Lower lobe of right lung (tissue), 2 donors: ENCODE data around the gene LEPR. TPM values are rescaled to one million over a fixed set of nuclear protein-coding genes. Genes with fewer than 3 reads are reported as not detected.
A peak's percentile ranks its signal among the peaks of the same experiment; 100 is the strongest.

Experiments
- ATAC-seq, 2 donors: fragments of 200-7000 bp; cut with Tn5 transposase; one replicate each; pipeline ENCODE4 v1.9.1; 2020 to 2022; ENCODE audit warnings: mild to moderate bottlenecking in 2 of 2, moderate library complexity in 2 of 2
- DNase-seq: peaks from one replicate; pipeline ENCODE4 v3.0.0-alpha.2; 2020
- H3K27ac ChIP-seq: fragments of 200-600 bp; one replicate; pipeline ENCODE4 v1.8.0; 2022
- H3K27me3 ChIP-seq: fragments of 200-600 bp; one replicate; pipeline ENCODE4 v1.8.0; 2022; ENCODE audit warnings: low read depth
- H3K36me3 ChIP-seq: fragments of 200-600 bp; one replicate; pipeline ENCODE4 v1.8.0; 2022; ENCODE audit warnings: mild to moderate bottlenecking
- H3K4me1 ChIP-seq: fragments of 200-600 bp; one replicate; pipeline ENCODE4 v1.8.0; 2022
- H3K4me3 ChIP-seq: fragments of 200-600 bp; one replicate; pipeline ENCODE4 v1.8.0; 2022; ENCODE audit warnings: mild to moderate bottlenecking
- H3K9me3 ChIP-seq: fragments of 200-600 bp; one replicate; pipeline ENCODE4 v1.8.0; 2022
- intact Hi-C: fragments of 100-400 bp; cut with DNase I; formaldehyde crosslinking; loops from one replicate; pipeline ENCODE4 v1.11.0; 2022
- total RNA-seq: library from RNA; stranded (reverse); fragmentation: NEBNext Ultra II Directional; extraction: Animal tissue kit (Norgen Biotek cat#: 25700); gene quantifications from one replicate; pipeline ENCODE4 v1.2.1, GENCODE V29; 2021
- TF ChIP-seq, protein P1 (sequence below): fragments of 200-600 bp; IDR thresholded peaks from one replicate; pipeline ENCODE4 v1.8.0; 2022; ENCODE audit warnings: antibody characterized with exemption, mild to moderate bottlenecking
- donor health status: DM: no; HTN: yes; CAD: no; lungs with severe emphysema.

The LEPR gene
- total RNA-seq, 1 donor from 2014 or later, result 27.7 TPM

GRCh38 chr1:65393928-65394327 is 26.5 kb upstream of the LEPR start:
- intact Hi-C loops, result no loop called here
- Histone ChIP-seq H3K27me3 (no peaks in the 10 kb centered on the region), H3K4me3 (no peak overlapping the region), H3K36me3 (peaks cover 4% of the 10 kb centered on the region), H3K27ac (no peak overlapping the region), H3K4me1 (no peaks in the 10 kb centered on the region), H3K9me3 (no peaks in the 10 kb centered on the region)
- no peak for ATAC-seq
- DNase-seq, result no peak
- TF ChIP-seq, protein P1, sequence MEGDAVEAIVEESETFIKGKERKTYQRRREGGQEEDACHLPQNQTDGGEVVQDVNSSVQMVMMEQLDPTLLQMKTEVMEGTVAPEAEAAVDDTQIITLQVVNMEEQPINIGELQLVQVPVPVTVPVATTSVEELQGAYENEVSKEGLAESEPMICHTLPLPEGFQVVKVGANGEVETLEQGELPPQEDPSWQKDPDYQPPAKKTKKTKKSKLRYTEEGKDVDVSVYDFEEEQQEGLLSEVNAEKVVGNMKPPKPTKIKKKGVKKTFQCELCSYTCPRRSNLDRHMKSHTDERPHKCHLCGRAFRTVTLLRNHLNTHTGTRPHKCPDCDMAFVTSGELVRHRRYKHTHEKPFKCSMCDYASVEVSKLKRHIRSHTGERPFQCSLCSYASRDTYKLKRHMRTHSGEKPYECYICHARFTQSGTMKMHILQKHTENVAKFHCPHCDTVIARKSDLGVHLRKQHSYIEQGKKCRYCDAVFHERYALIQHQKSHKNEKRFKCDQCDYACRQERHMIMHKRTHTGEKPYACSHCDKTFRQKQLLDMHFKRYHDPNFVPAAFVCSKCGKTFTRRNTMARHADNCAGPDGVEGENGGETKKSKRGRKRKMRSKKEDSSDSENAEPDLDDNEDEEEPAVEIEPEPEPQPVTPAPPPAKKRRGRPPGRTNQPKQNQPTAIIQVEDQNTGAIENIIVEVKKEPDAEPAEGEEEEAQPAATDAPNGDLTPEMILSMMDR, result no peak

DNA sequence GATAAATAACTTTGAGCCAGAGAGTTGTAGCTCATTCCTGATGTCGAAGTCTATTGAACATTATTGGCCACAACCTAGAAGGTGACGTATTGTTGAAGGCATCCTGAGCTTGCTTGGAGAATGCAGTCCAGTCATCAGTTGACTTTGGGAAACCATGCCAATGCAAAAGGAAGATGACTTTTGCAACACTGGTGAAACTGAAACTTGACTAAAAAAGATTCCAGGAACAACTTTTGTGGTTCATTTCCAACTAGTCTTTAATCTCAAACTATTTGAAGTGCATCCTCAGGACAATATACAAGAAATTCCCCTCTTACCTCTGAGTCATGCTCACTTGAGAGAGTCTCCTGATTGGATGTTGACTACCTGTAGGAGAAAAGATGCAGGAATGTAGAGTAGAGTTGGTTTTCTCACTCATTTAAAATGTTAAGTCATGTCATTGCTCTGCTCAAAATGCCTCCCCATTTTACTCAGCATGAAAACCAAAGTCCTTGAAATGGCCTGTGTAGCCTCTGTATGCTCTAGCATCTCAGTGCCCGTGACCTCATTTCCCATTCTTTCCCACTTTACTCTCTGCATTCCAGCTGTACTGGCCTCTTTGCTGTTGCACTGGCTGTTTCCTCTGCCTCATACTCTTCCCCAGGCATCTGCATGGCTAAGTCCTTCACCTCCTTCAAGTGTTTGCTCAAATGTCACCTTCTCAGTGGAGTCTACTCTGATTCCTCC is 24.4 kb upstream of the LEPR start:
- Histone ChIP-seq H3K9me3 (no peaks in the 10 kb centered on the region), H3K4me3 (no peak overlapping the region), H3K36me3 (no peaks in the 10 kb centered on the region), H3K27me3 (no peaks in the 10 kb centered on the region), H3K27ac (no peak overlapping the region), H3K4me1 (no peaks in the 10 kb centered on the region)
- intact Hi-C loops, result no loop called here
- DNase-seq, result no peak
- peak; percentile 83 for ATAC-seq
- TF ChIP-seq, protein P1, result no peak

DNA sequence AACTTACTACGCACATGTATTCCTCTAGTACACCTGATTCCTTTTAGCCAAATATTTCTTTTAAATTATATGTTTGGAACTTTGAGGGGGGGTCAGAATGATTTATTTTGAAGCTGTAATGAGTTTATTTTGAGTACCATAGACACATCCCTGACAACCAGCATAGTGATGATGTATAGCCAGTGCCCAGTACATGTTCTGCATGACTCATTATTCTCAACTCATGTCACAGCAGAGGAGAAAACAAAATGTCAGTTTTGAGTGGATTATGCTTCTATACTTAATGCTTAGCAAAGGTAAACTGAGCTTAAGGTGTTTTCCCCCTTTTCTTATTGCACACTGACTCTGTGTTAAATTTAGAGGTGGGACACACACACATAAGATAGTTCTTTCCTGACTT is 22.4 kb upstream of the LEPR start:
- Histone ChIP-seq H3K9me3 (no peaks in the 10 kb centered on the region), H3K27ac (no peak overlapping the region), H3K27me3 (no peaks in the 10 kb centered on the region), H3K4me1 (no peaks in the 10 kb centered on the region), H3K4me3 (no peak overlapping the region), H3K36me3 (no peaks in the 10 kb centered on the region)
- intact Hi-C loops, result no loop called here
- TF ChIP-seq, protein P1, result no peak
- ATAC-seq, result no peak
- DNase-seq, result no peak

DNA sequence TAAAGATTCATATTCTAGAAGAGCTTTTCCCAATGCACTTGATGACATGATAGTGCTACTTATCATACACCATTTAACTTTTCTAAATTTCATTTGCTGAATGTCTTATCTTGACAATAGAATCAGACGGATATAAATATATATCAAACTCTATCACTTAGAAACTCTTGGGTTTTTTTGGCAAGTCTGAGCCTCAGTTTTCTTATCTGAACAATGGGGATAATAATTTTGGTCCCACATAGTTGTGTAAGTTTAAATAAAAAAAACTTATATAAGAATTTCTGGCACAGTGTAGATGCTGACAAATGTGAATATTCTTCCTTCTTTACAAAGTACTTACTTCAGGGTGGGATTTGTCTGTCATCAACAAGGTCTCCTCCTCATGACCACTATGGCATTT is 21.5 kb upstream of the LEPR start:
- Histone ChIP-seq H3K27me3 (no peaks in the 10 kb centered on the region), H3K36me3 (no peaks in the 10 kb centered on the region), H3K4me1 (no peaks in the 10 kb centered on the region), H3K4me3 (no peak overlapping the region), H3K27ac (no peak overlapping the region), H3K9me3 (no peaks in the 10 kb centered on the region)
- intact Hi-C loops, result no loop called here
- ATAC-seq (no peak), DNase-seq (no peak)
- TF ChIP-seq, protein P1, result no peak

- no peak overlapping the region for H3K4me3 ChIP-seq
- no peak for DNase-seq
- TF ChIP-seq, protein P1, result no peak
- H3K4me1 ChIP-seq, result no peaks in the 10 kb centered on the region
- H3K36me3 ChIP-seq, result no peaks in the 10 kb centered on the region
- ATAC-seq, result no peak
- no peaks in the 10 kb centered on the region for H3K9me3 ChIP-seq
- no peak overlapping the region for H3K27ac ChIP-seq
- intact Hi-C loops, result no loop called here
- H3K27me3 ChIP-seq, result no peaks in the 10 kb centered on the region
Observed at GRCh38 chr1:65401612-65402011, 18.9 kb upstream of the LEPR start.
